Body of pancreas (tissue), 4 donors: ENCODE results near the gene KRT35.

Experiments
- CTCF ChIP-seq, 7 experiments: fragments of 450-650 bp in 4 of 7; fragments of 200-600 bp in 3 of 7; sonication (generic) in 3 of 7; IDR thresholded peaks; one replicate each; pipeline ENCODE4 v1.5.1; 2016 to 2019; ENCODE audit warnings: antibody characterized with exemption in 7 of 7
- POLR2A ChIP-seq, 3 donors: fragments of 450-650 bp; IDR thresholded peaks; one replicate each; pipeline ENCODE4 v1.6.1; 2016; ENCODE audit warnings: antibody characterized with exemption in 3 of 3, mild to moderate bottlenecking in 2 of 3

DNA sequence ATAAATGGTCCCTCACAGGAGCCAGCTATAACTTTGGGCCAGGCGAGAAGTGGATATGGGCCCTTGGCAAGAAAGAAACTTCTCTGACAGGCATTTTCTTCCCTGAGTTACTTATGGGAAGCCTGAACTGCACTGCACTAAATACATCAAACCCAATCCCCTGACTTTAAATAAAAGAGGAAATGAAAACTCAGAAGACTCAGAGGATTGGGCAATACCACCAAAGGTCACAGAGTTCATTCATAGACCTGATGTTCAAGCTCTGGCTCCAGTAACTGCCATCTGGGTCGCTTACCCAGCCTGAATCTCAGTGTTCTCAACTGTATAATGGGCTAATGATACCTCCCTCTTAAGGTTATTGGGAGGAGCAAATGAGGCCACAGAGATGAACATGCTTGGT lies 815 bp downstream of the KRT35 start:
- TF ChIP-seq POLR2A (IDR thresholded peaks at IDR 0.05) (no peak), CTCF (IDR thresholded peaks at IDR 0.05) (no peak)
